ENCODE measurements around the gene KCP. TPM values are rescaled to one million over a fixed set of nuclear protein-coding genes. Genes with fewer than 3 reads are reported as not detected.

Gene KCP
- total RNA-seq, 1 donor from 2014 or later: 0.11 TPM

DNA sequence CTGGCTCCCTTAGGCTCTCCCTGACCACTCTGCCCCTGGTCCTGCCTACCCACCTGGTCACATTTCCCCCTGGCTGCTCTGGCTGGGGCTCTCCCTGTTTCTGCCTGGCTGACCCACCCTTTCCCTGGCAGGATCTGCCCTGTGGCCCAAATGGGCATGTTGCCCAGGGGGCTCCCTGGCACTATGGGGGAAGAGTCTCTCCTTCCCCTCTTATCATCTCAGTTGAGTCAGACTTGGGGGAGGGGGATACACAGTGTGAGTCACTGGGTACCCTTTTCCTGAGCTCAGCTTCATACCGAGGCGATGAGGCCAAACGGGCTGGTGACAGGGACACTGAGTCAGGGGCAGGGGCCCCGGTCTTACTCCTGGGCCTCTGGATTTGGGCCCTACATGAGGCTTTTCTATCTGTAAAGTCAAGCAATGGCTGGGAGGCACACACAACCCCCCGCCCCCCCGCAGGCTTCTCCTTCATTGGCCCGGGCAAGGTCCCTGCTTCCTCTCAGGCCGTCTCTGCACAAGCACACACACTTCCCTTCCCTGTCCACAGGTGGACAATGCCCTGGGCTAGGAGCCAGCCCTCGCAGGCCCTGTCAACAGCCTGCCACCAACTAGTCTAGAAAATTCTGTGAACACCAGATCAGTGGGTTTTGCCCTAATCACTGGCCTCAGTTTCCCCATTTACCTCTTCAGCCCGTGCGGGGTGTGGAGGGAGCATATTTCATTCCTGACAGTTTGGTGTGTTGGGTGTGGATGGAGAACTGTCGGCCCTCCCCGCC is 80.9 kb downstream of the KCP start:
- DNase-seq: peak; percentile 67
- no peak for ATAC-seq (ENCODE audit: poor library complexity)
- intact Hi-C loops (cut with DNase I): loop anchor here (5.0 kb wide), 1 partner anchor 37 kb away; the partner anchor contains the start of gene CCDC136

GRCh38 chr7:128827971-128828711 is 82.4 kb downstream of the KCP start:
- intact Hi-C loops (cut with DNase I): no loop called here
- DNase-seq: peak; percentile 74
- ATAC-seq (ENCODE audit: poor library complexity): peak; percentile 45

DNA sequence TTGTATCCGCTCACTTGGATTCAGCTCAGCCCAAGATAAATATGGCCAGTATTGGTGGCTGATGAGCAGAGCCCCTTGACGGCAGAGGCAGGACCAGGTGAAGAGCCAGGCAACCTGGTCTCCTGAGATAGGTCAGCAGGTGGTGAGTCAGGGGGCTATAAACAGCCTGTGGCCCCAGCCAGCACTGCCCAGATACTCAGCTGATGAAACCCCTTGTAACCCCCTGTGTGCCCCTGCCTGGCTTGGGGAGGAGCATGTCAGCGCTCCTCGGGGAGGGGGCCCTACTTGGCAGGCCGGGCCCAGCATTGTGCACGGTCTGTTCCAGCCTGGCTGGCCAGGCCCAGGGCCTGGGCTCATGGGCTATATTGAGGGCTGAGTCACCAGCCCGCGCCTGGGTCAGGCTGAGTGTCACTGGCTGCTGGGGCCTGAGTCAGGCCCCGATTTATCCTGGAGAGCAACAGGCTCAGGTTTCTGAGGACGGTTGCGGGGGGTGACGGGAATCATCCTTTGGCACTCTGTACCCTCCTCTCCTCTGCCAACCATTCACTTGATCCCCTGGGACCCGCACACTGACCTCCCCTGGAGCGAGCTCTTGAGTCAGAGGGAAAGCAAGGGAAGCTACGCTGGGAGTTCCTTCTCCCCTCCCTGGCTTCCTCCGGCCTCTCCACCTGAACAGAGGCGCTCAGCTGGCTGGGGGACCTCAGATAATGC is 83.1 kb downstream of the KCP start:
- ATAC-seq (ENCODE audit: poor library complexity) (peak; percentile 53), DNase-seq (peak; percentile 77)
- intact Hi-C loops (cut with DNase I): no loop called here

DNA sequence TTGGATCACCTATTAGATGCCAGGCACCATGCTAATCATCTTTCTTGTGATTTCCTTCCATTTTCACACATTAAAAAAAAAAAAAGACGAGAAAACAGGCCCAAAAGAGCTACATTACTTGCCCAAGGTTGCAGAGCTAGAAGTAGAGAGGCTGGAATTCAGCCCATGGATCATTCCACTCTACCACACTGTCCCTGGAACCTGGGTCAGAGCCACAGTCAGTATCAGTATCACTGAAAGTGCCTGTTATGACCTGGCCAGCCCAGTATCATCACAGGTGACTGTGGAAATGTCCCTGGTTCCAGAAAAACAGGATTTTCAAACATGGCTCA is 83.6 kb downstream of the KCP start:
- intact Hi-C loops (cut with DNase I): no loop called here
- DNase-seq (no peak), ATAC-seq (ENCODE audit: poor library complexity) (no peak)

Other genes with a start within 250 kb of the KCP start
- gene GARIN1A, start 238.4 kb downstream of the KCP start, total RNA-seq: 1.7 TPM
- 165 TPM for gene CALU, start 171.3 kb downstream of the KCP start, total RNA-seq
- not detected for gene OPN1SW, start 134.9 kb downstream of the KCP start, total RNA-seq
- 5.2 TPM for gene CCDC136, start 118.7 kb downstream of the KCP start, total RNA-seq
- 601 TPM for gene FLNC, start 80.3 kb downstream of the KCP start, total RNA-seq
- 119 TPM for gene ATP6V1F, start 47.9 kb downstream of the KCP start, total RNA-seq
- gene IRF5, start 27.2 kb upstream of the KCP start, total RNA-seq: 1.9 TPM
- gene TNPO3, start 144.4 kb upstream of the KCP start, total RNA-seq: 32.8 TPM
- 11.8 TPM for gene TSPAN33, start 234.0 kb upstream of the KCP start, total RNA-seq